Motor neuron (in vitro differentiated cells): Measurements from ENCODE around the gene SCMH1. TPM values are rescaled to one million over a fixed set of nuclear protein-coding genes. Genes with fewer than 3 reads are reported as not detected.
A peak's percentile ranks its signal among the peaks of the same experiment; 100 is the strongest.
"Not testable (repeated sequence)": the region's sequence is repeated elsewhere in the genome, so short reads cannot be mapped to it uniquely, and the experiment has no call there.

ENCODE experiments used
- ATAC-seq, 8 experiments: fragments of 200-7000 bp; cut with Tn5 transposase; replicated peaks in 6 of 8; 2 replicates each; pipeline ENCODE4 v1.8.0; 2021; ENCODE audit warnings: mild to moderate bottlenecking in 8 of 8, moderate library complexity in 8 of 8
- H3K27ac ChIP-seq, 2 donors: fragments of 250-450 bp; sonication (Bioruptor Pico); 2 replicates each; pipeline ENCODE4 v1.9.0; 2021; ENCODE audit warnings: antibody characterized with exemption in 2 of 2, mild to moderate bottlenecking in 2 of 2, moderate library complexity in 1 of 2
- H3K4me1 ChIP-seq, 2 donors: fragments of 250-450 bp; sonication (Bioruptor Pico); replicated peaks in 1 of 2; 2 replicates each; pipeline ENCODE4 v1.6.1; 2021; ENCODE audit warnings: antibody characterized with exemption in 2 of 2, mild to moderate bottlenecking in 2 of 2, moderate library complexity in 1 of 2
- H3K4me3 ChIP-seq, 5 donors: fragments of 250-450 bp; sonication (Bioruptor Pico); 2 replicates each; pipeline ENCODE4 v1.9.0; 2021; ENCODE audit warnings: antibody characterized with exemption in 5 of 5, mild to moderate bottlenecking in 5 of 5, moderate library complexity in 4 of 5
- WGBS, 10 experiments: fragments of 450-650 bp; shearing (Covaris generic); methylation state at CpG; one replicate each; pipeline ENCODE4 v1.0.0; 2022; 5-methylcytosine and 5-hydroxymethylcytosine counted together
- in situ Hi-C, 9 experiments: fragments of 400-800 bp; cut with MboI; loops; one replicate each; pipeline ENCODE4 v1.15.0; 2021; ENCODE audit warnings: low sequenced_read_pairs in 9 of 9, low pct_unique_long_range_greater_than_20kb in 2 of 9; ENCODE audit not compliant: unreplicated experiment in 9 of 9
- total RNA-seq, 8 experiments: library from RNA; unstranded; fragments of 300-600 nt; gene quantifications; 2 replicates each; pipeline versions ENCODE4 v1.2.3 to v1.2.4, GENCODE V29; 2022

The SCMH1 gene
- total RNA-seq, 8 experiments from 2014 or later, result 8.8 to 40.9 (median 30.1) TPM

- peak; percentile 83 to 98 (median 94) for ATAC-seq
- in situ Hi-C loops, result no loop called here
- H3K27ac ChIP-seq, result no peak overlapping the region
- WGBS, 10 experiments, result 17 to 100% (median 91%) methylated on average over 1 to 8 of the region's 8 CpGs; no CpG with 5 or more reads in 2 of the 10 experiments
- H3K4me3 ChIP-seq, result no peak overlapping the region
- no peaks in the 10 kb centered on the region for H3K4me1 ChIP-seq
Measured at GRCh38 chr1:41122851-41123518, 119.1 kb downstream of the SCMH1 start.

- in situ Hi-C loops, result no loop called here
- no peak for ATAC-seq
- H3K4me1 ChIP-seq, result no peaks in the 10 kb centered on the region
Measured at GRCh38 chr1:41122148-41122547, 120.0 kb downstream of the SCMH1 start.

GRCh38 chr1:41118645-41119044, 123.5 kb downstream of the SCMH1 start:
- Histone ChIP-seq H3K4me1 (no peaks in the 10 kb centered on the region), H3K27ac (no peak overlapping the region), H3K4me3 (no peak overlapping the region)
- in situ Hi-C loops, result no loop called here
- ATAC-seq, result no peak

More at GRCh38 chr1:41122148-41122547, 120.0 kb downstream of the SCMH1 start:
- no peak overlapping the region for H3K4me3 ChIP-seq
- no peak overlapping the region for H3K27ac ChIP-seq

DNA sequence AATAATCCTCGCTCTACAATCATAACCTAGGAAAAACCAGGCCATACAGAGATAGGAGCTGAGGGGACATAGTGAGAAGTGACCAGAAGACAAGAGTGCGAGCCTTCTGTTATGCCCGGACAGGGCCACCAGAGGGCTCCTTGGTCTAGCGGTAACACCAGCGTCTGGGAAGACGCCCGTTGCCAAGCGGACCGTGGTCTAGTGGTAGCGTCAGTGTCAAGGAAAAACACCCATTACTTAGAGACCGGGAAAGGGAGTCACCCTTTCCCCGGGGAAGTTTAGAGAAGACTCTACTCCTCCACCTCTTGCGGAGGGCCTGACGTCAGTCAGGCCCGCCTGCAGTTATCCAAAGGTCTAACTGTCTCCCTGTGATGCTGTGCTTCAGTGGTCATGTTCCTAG, 124.9 kb downstream of the SCMH1 start:
- ATAC-seq, H3K27ac ChIP-seq, H3K4me1 ChIP-seq, H3K4me3 ChIP-seq, in situ Hi-C loops: not testable (repeated sequence)
- WGBS, 10 experiments, result 80 to 94% (median 90%) methylated on average over 1 to 2 of the region's 15 CpGs; no CpG with 5 or more reads in 7 of the 10 experiments

DNA sequence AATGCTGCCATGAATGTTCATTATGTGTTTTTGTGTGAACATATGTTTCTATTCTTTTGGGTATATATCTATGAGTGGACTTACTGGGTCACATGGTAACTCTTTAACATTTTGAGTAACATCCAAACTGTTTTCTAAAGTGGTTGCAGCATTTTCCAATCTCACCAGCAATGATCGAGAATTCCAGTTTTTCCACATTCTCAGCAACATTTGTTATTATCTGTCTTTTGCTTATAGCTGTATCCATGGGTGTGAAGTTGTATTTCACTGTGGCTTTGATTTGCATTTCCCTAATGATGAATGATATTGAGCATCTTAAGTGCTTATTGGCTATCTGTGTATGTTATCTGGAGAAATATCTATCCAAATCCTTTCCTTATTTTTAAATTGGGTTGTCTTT, 131.4 kb downstream of the SCMH1 start:
- H3K4me3 ChIP-seq, result no peak overlapping the region
- 50 to 100% (median 100%) methylated on average over 1 of the region's 1 CpG; no CpG with 5 or more reads in 3 of the 10 experiments for WGBS, 10 experiments
- no peak for ATAC-seq
- in situ Hi-C loops, result no loop called here
- no peak overlapping the region for H3K27ac ChIP-seq
- H3K4me1 ChIP-seq, result peaks cover 0 to 5% of the 10 kb centered on the region in 2 donors

DNA sequence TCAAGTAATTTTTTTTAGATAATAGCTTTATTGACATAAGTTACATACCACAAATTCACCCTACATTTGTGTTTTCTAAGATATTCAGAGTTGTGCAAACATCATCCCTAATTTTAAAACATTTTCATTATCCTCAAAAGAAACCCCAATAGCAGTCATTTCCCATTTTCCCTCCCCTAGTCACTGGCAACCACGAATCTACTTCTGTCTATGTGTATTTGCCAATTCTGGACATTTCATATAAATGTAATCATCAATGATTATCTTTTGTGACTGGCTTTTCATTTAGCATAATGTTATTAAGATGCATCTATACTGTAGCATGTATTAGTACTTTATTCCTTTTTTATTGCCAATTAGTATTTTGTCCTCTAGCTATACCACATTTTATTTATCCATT, 131.8 kb downstream of the SCMH1 start:
- in situ Hi-C loops, result no loop called here
- Histone ChIP-seq H3K4me1 (peaks cover 0 to 5% of the 10 kb centered on the region in 2 donors), H3K27ac (no peak overlapping the region), H3K4me3 (no peak overlapping the region)
- 0 to 100% (median 100%) methylated on average over 1 of the region's 1 CpG; no CpG with 5 or more reads in 1 of the 10 experiments for WGBS, 10 experiments
- no peak for ATAC-seq

GRCh38 chr1:41109310-41110197, 132.6 kb downstream of the SCMH1 start:
- H3K27ac ChIP-seq, result no peak overlapping the region
- in situ Hi-C loops, result no loop called here
- no peak overlapping the region for H3K4me3 ChIP-seq
- peak in 5 of 8 experiments; percentile 42 to 90 (median 85) for ATAC-seq
- peaks cover 0 to 5% of the 10 kb centered on the region in 2 donors for H3K4me1 ChIP-seq
- 20 to 100% (median 85%) methylated on average over 1 to 4 of the region's 4 CpGs; no CpG with 5 or more reads in 1 of the 10 experiments for WGBS, 10 experiments

DNA sequence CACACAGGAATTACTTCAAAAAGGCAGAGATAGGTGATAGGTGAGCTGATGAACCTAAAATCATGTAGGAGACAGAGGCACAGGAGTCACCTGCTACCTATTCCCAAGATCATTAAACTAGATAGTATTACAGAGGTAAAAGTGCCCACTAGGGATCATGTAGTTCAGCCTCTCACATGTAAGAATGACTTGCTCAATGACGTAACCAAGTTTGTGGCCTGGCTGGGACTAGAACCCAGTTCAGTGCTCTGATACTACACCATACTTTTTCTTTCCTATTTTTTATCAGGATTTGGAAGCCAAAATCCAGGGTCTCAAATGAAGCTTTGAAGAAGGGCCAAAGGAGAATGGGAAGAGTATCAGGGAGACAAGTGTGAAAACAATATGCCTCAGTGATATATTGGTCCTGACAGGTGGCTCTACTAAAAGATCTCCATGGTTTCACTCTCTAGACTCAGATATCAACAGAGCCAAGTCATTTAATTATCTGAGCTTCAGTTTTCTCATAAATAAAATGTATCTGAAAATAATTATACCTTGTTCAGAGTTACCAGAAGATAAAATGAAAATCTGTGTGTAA, 133.3 kb downstream of the SCMH1 start:
- peaks cover 0 to 5% of the 10 kb centered on the region in 2 donors for H3K4me1 ChIP-seq
- H3K4me3 ChIP-seq, result no peak overlapping the region
- ATAC-seq, result peak in 2 of 8 experiments; percentile 7 to 73
- H3K27ac ChIP-seq, result no peak overlapping the region
- WGBS, 10 experiments, result 90 to 100% (median 100%) methylated on average over 1 of the region's 1 CpG; no CpG with 5 or more reads in 5 of the 10 experiments
- in situ Hi-C loops, result no loop called here

GRCh38 chr1:41103766-41104165, 138.3 kb downstream of the SCMH1 start:
- 82 to 100% (median 97%) methylated on average over 1 to 4 of the region's 4 CpGs; no CpG with 5 or more reads in 3 of the 10 experiments for WGBS, 10 experiments
- Histone ChIP-seq H3K4me1 (no peaks in the 10 kb centered on the region), H3K4me3 (no peak overlapping the region), H3K27ac (no peak overlapping the region)
- no peak for ATAC-seq
- in situ Hi-C loops, result no loop called here

- no peak overlapping the region for H3K27ac ChIP-seq
- no peaks in the 10 kb centered on the region for H3K4me1 ChIP-seq
- in situ Hi-C loops, result no loop called here
- ATAC-seq, result no peak
- H3K4me3 ChIP-seq, result no peak overlapping the region
- 25 to 100% (median 100%) methylated on average over 1 of the region's 1 CpG; no CpG with 5 or more reads in 4 of the 10 experiments for WGBS, 10 experiments
Measured at GRCh38 chr1:41102653-41103052, 139.5 kb downstream of the SCMH1 start.

DNA sequence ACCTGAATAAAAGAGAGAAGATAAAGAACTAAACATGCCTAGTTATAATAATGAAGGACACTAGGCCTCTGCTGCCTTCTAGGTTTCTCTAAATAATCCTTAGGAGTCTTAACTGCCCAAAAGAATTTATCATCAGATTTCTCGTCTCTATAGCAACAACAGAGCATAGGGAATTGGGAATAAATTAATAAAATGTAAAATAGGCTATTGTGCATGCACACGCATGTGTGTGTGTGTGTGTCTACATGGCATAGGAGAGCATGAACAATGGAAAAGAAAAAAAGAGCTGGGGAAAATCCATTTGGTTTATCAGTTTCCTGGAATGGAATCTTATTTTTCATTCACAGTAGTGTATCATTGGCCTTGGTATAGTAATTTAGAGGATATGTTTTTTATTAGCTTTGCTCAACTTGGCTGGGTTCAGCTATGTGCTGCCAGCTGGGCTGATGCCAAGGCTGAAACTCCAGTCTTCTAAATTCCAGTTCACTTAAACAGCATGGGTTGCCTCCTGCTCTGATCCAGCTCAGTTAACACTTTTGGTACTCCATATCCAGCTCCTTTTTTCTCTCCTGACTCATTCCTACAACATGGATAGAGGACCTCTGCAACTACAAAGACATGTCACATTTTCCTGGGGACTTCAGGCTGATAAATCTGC, 140.0 kb downstream of the SCMH1 start:
- WGBS, 10 experiments, result 14 to 100% (median 92%) methylated on average over 1 to 2 of the region's 2 CpGs; no CpG with 5 or more reads in 1 of the 10 experiments
- Histone ChIP-seq H3K27ac (no peak overlapping the region), H3K4me3 (no peak overlapping the region), H3K4me1 (no peaks in the 10 kb centered on the region)
- in situ Hi-C loops, result no loop called here
- peak in 3 of 8 experiments; percentile 46 to 64 (median 48) for ATAC-seq

DNA sequence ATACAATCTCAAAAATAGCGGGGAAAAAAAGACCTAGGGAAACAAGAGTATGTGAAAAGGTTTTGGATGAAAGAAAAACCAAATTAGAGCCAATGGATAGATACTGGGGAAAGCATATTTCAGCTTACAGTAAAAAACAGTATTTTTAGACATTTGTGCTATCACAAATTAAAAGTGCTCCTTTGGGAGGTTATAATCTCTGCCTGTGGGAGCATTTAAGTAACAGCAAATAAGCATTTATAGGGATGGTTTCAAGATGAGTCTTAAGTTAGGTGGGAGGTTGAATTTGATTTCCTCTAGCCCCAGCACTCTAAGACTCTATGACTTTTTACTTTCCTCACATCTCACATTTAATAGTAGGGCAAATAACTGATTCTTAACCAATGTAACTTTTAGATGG, 141.0 kb downstream of the SCMH1 start:
- H3K4me1 ChIP-seq, result no peaks in the 10 kb centered on the region
- in situ Hi-C loops, result no loop called here
- no peak for ATAC-seq
- WGBS, 10 experiments, result 67 to 100% (median 95%) methylated on average over 1 of the region's 1 CpG; no CpG with 5 or more reads in 2 of the 10 experiments
- H3K4me3 ChIP-seq, result no peak overlapping the region
- no peak overlapping the region for H3K27ac ChIP-seq

- no peak overlapping the region for H3K4me3 ChIP-seq
- in situ Hi-C loops, result no loop called here
- no peaks in the 10 kb centered on the region for H3K4me1 ChIP-seq
- ATAC-seq, result no peak
- no peak overlapping the region for H3K27ac ChIP-seq
- WGBS, 10 experiments, result 91 to 100% (median 96%) methylated on average over 1 to 4 of the region's 4 CpGs; no CpG with 5 or more reads in 2 of the 10 experiments
Measured at GRCh38 chr1:41100170-41100569, 141.9 kb downstream of the SCMH1 start.
